HG02610 (cell line): ENCODE results near the gene HNF1B.

Source experiments
- ATAC-seq: cut with Tn5 transposase; IDR thresholded peaks from one replicate; pipeline ENCODE4 v1.9.1; 2021; ENCODE audit warnings: mild to moderate bottlenecking, moderate library complexity; ENCODE audit not compliant: unreplicated experiment

The HNF1B gene

DNA sequence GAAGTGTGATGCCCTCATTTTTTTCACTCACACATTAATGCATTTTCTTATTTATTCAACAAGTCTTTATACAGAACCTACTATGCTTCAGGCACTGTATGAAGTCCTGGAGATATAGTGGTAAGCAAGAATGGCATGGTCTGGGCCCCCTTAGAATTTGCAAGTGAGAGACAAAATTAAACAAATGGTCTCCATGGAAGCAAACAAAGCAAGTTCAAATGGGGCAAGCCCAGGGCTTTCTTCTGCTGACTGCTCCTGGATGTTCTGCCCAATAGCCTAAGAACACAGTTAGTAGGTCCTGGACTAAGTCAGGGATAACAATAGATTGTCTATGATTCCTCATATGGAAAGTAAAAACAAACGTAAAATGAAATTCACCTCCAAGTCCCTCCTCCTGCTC lies 70.3 kb downstream of the HNF1B start:
- ATAC-seq: no peak

GRCh38 chr17:37673386-37673785 lies 71.5 kb downstream of the HNF1B start:
- no peak for ATAC-seq

DNA sequence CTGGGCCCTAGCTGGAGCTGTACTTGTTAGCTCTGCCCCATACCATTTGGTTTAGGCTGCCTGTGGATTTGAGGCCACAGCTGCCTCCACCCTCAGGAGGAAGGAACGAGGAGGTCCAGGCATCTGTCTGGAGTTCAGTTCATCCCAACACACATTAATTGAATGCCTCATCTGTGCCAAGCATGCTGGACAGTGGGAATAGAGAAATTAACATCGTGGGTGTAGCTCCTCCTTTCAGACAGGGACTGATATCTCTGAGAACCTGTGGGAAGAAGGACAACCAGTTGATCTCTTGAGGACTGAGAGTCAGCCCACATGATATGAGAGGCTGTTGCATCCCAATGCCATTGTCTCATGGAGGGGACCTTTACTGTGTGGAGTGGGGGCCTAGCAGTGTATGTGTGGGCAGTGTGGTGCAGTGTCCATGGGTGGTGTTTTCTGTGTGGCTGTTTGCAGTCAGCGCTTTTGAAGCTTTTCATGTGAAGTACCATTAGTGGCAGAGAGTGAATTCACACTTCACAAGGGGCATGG lies 72.2 kb downstream of the HNF1B start:
- no peak for ATAC-seq

- no peak for ATAC-seq
Observed at GRCh38 chr17:37671824-37672547, 72.9 kb downstream of the HNF1B start.

- ATAC-seq: no peak
Observed at GRCh38 chr17:37671028-37671823, 73.6 kb downstream of the HNF1B start.

DNA sequence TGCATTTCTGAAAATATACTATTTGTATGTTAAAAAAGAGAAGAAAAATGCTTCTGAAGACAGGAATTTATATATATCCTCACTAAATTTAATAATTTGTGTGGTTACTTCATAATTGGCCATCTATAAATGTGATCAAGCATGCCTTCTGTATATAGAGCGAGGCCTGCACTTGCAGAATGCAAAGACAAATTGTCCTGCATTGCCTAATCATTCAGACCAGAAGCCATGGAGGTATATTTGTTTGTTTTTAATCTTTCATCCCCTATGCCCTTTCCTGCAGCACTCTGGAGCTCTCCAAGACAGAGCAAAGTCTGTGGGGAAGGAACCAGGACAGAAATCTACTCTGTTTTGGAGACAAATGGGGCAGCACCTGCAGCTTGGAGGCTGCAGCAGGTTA lies 77.8 kb downstream of the HNF1B start:
- no peak for ATAC-seq

DNA sequence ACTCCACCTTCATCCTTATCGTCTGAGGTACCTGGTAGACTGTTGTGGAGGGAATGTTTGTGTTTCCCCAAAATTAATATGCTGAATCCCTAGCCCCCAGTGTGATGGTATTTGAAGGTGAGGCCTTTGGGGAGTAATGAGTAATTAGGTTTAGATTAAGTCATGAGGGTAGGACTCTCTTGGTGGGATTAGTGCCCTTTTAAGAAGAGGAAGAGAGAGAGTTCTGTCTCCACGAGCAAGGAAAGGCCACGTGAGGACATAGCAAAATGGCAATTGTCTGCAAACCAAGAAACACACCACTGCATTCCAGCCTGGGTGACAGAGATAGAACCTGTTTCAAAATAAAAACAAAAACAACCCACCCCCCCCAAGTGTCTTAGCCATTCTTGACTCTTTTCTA lies 80.6 kb downstream of the HNF1B start:
- no peak for ATAC-seq

GRCh38 chr17:37662353-37662752 lies 82.5 kb downstream of the HNF1B start:
- ATAC-seq: no peak

GRCh38 chr17:37661400-37662014 lies 83.4 kb downstream of the HNF1B start:
- no peak for ATAC-seq

DNA sequence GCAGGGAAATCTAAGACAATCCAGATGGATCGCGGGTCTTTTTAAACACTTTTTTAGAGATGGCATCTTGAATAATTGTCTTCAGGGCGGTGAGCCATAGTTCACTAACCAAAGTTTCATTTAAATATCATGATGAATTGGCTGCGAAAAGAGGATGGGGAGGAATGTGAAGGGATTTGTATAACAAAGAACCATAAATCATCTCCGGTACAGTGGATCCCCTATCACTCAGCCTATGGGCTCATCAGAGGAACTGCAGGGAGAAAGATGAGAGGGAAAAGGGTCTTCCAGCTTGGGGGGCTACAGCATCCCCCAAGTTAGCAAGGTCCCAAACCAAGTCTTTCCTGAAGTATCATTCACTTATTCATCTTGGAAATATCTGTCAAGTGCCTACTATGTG lies 84.9 kb downstream of the HNF1B start:
- ATAC-seq: no peak

- ATAC-seq: no peak
Observed at GRCh38 chr17:37657202-37657601, 87.7 kb downstream of the HNF1B start.

- ATAC-seq: no peak
Observed at GRCh38 chr17:37651849-37652248, 93.0 kb downstream of the HNF1B start.

DNA sequence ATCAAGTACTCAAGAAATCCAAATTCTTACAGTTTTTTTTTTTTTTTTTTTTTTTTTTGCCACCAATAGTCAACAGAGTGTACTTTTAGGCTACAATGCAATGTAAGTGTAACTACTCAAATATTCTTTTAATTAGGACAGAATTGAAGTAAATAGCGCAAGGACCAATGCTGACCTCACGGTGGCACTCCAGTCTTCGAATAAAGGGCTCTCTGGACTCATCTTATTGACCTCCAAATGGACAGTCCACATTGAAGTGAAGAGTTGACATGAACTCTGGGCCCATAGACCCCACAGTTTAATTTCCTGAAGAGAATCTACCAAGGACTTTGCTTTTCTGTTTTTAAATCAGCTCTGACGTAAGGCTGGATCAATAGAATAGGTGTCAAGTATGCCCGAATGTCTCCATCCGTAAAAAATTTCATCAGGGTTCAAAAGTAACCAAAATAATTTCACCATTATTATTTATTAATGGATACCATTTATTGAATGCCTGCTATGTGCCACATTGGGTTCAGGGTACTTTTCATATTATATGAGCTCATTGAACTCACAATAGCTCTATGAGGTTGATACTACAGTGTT lies 94.3 kb downstream of the HNF1B start:
- no peak for ATAC-seq

DNA sequence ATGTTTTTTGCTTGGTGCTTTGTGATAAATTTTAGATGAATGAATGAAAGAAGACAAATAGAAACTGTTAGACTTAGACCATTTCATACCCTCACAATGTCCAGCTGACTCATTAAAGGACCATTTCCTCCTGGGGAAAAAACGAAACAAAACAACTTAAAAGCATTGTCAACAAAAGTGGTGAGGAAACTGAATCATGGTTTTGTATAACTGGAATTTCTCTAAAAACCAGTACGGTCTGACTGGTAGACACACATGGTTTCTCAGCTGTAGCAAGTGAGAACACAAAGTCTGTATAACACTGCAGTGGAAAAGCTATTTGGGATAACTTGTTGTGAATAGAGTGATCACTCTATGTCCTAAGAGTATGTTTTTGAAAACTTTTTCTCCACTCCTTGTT lies 96.3 kb downstream of the HNF1B start:
- no peak for ATAC-seq

DNA sequence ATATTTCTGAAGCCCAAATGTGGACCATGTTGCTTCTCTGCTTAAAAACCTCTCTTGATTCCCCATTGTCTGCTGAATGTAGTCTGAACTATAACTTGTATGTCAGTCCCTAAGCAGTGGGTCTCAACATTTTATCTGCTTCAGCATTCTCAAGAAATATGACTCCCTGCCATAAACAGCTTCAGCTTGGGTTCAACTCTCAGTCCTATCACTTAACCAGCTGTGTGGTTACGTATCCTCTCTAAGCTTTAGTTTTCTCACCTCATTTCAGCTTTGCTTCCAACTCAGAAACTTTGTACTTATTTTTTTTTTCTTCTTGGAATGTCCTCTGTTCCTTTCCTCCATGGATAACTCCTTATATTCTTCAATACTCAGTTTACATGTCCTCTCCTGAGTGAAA lies 97.0 kb downstream of the HNF1B start:
- no peak for ATAC-seq

- ATAC-seq: no peak
Observed at GRCh38 chr17:37643869-37644268, 101.0 kb downstream of the HNF1B start.

- peak; percentile 69 for ATAC-seq
Observed at GRCh38 chr17:37643118-37643766, 101.6 kb downstream of the HNF1B start, which contains the start of gene DDX52. DDX52 (minus strand) TSS chr17:37643446; CDS start chr17:37643420, 26 bp downstream.

DNA sequence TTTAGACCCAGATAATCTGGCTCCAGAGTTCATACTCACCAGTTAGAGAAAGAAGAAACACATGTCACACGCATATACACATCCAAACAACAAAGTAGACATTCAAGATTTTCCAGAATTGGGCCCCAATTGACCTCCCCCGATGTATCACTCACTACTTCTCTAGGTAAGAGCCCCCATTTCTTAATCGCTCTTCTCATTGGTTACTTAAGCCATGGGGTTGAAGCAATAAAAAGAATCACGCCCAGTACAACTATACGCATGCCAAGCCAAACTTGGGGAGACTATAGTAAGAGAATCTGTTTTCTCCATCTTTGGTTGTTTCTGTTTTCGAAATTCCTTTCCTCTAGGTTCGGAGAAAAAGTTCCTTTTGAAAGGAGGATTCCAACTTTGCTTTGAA lies 102.2 kb downstream of the HNF1B start:
- no peak for ATAC-seq

- no peak for ATAC-seq
Observed at GRCh38 chr17:37640015-37640414, 104.8 kb downstream of the HNF1B start.

- no peak for ATAC-seq
Observed at GRCh38 chr17:37637956-37638355, 106.9 kb downstream of the HNF1B start.
